H1 (cell line): Measurements from ENCODE around the gene PRR5L. TPM values are rescaled to one million over a fixed set of nuclear protein-coding genes. Genes with fewer than 3 reads are reported as not detected.

Experiments used
- BACH1 ChIP-seq: IDR thresholded peaks from 2 replicates; pipeline ENCODE4 v1.6.1; 2012; ENCODE audit warnings: low read length, improper control_type of control experiment
- polyA plus RNA-seq, 7 experiments: library from polyadenylated mRNA; depleted of rRNA in 3 of 7; stranded (reverse) in 5 of 7; unstranded in 2 of 7; fragments of >200 nt in 5 of 7; fragments of 200-250 nt in 2 of 7; gene quantifications; 1 replicate in 5 of 7; 2 replicates in 1 of 7; 4 replicates in 1 of 7; pipeline versions ENCODE4 v1.2.1 to v1.2.3, GENCODE V29; 2011 to 2013; ENCODE audit warnings: missing spikeins in 2 of 7, mixed read lengths in 2 of 7
- total RNA-seq: library from RNA; stranded (reverse); fragmentation: NEBNext Ultra II Directional; extraction: Animal tissue kit (Norgen Biotek cat#: 25700); gene quantifications from 2 replicates; pipeline ENCODE4 v1.2.1, GENCODE V29; 2021

Gene PRR5L
- total and polyA plus RNA-seq, 2 of the 8 experiments (the other 6 are each of a cell fraction or from before 2014, with no cell fraction given): 6.6 to 10.1 TPM

GRCh38 chr11:36438126-36438525 is 142.0 kb downstream of the PRR5L start (continued):
- TF ChIP-seq BACH1: no peak
